Measurements from ENCODE around the gene WDR72.
"Not testable (repeated sequence)": the region's sequence is repeated elsewhere in the genome, so short reads cannot be mapped to it uniquely, and the experiment has no call there.

WDR72 gene

DNA sequence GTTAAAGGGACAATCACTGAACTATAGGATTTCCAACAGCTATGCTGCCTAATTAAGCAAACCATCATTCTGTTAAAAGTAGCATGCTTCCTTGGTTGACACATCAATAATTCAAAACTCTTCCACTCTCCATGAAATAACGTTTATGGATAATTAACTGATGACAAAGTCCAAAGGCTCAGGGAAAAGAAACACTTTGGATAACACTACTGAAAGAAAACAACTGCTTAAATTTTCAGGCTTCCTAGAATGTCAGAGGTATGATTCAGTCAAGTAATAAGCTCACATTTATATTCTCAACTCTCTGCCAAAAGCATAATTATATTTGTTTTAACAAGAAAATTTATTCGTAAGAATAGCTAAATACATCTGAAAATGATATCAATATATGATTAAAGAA, 49.6 kb downstream of the WDR72 start:
- no peak for DNase-seq (ENCODE audit: low spot score)

DNA sequence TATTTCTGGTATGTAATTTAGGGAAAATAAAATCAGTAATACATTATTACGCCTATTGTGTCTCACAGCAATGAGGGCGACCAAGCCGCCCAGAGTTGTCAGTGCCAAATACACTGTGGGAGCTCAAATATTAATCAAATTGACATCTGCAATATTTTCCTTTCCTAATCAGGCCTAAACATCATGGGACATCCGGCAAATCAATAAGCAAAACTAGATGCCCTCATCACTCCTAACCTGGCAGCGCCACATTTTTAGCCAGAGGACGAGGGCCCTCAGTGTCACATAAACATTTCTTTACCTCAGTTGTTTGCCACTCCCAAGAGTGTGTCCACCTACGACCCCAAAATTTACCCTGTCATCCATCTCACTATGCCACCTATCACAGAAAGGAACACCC, 64.1 kb downstream of the WDR72 start:
- DNase-seq (ENCODE audit: low spot score), result no peak

DNA sequence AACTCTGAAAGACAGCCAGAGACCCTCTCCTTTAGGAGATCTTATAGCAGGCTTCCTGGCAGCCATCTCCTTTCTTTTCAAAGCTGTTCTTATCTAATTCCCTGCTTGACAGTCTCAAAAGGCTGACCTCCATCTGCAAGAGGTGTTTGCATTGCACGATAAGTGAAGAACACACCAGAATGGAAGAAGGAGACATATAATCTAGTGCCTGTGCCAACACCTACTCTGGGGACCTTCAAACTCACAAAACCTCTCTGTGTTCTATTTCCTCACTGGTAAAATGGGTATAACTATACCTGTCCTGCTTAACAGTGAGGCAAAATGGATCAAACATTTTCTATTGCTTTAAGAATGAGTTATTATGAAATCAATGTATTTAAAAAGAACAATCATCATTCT, 65.0 kb downstream of the WDR72 start:
- DNase-seq (ENCODE audit: low spot score), result no peak

DNA sequence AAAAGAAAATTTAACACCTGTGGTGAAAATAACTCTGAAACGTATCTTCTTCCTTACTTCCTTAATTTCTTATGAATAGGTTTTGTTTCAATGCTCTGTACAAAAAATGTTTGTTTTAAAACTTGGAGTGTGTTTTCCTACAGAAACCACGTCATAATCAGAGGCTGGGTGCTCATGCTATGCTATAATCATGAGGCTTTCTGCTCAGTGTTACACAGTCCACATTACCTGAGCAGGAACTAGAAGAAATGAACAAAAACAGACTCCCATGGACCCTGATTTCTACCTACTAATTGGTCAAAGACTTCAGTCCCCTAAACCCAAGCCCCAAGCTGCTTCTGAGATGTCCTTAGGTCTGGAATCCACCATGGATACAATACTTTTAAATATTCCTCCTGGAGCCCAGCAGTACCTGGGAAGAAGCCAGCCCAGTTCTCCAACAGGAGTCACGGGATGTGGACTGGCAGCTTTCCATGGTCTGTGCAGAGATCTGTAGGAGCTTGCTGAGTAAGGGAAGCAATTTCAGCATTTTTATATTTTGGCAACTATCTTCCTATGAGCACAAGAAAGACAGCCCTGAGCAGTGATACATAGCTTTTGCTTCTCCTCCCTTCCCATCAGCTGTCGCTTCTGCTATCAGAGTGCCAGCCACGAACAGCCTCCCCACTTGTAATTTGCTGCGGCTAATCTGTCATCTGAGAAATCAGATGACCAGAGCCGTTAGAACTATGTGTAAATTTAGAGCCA, 65.6 kb downstream of the WDR72 start:
- DNase-seq (ENCODE audit: low spot score), result no peak

DNA sequence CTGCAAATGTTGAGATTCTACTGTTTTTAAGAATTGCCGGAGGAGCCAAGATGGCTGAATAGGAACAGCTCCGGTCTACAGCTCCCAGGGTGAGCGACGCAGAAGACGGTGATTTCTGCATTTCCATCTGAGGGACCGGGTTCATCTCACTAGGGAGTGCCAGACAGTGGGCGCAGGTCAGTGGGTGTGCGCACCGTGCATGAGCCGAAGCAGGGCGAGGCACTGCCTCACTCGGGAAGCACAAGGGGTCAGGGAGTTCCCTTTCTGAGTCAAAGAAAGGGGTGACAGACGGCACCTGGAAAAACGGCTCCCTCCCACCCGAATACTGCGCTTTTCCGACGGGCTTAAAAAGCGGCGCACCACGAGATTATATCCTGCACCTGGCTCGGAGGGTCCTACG, 75.3 kb downstream of the WDR72 start:
- not testable (repeated sequence) for DNase-seq (ENCODE audit: low spot score)

DNA sequence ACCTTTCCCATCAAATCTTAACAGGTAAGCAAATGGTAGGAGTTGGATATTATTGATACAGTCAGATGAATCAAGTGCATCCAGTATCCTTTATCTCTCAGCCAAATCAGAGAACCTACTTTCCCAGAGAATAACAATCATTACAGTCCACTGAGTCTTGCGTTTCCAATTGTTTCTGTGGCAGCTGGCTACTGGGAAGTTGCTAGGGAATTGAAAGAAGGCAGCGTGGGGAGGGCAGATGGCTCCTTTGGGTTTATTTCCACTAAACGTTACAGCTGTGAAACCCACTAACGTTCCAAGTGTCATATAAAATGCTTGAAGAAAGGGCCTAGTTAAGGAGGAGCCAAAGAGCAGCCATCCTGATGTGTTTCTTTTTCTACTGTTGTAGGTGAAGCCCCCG, 78.4 kb downstream of the WDR72 start:
- no peak for DNase-seq (ENCODE audit: low spot score)

DNA sequence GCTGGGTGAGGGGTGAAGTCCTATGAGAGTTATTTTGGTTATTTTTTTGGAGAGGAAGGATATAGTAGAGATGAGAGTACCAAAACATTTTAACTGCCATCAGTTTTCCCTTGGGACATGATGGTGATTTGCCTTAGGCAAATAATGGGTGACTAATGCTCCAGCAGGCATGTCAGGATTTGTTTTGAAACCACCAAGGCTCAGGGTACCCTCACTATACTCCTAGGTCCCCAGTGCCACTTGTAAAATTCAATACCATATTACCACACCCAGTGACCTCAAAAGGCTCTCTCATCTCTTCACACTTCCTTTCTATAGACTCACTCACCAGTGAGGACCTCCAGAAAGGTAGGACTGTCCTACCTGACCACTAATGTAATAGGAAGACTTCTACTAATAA, 83.6 kb downstream of the WDR72 start:
- no peak for DNase-seq (ENCODE audit: low spot score)

DNA sequence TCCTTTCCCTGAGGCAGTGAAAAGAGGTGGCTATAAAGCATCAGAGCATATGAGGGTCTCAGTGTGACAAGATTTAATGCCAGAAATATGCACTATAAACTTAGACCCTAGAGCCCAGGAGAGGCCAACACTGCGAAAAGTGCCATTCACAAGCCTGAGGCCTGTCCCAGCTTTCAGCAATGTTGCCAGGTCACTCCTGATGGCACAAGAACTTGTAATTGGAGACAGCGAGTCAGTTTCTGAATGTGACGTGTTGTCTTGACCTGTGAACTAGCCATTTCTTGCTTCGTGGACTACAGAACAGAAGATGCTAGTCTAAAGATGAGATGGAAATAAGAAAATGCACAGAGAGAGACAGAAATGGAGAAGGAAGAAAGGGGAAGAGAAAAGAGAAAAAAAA, 87.9 kb downstream of the WDR72 start:
- no peak for DNase-seq (ENCODE audit: low spot score)

DNA sequence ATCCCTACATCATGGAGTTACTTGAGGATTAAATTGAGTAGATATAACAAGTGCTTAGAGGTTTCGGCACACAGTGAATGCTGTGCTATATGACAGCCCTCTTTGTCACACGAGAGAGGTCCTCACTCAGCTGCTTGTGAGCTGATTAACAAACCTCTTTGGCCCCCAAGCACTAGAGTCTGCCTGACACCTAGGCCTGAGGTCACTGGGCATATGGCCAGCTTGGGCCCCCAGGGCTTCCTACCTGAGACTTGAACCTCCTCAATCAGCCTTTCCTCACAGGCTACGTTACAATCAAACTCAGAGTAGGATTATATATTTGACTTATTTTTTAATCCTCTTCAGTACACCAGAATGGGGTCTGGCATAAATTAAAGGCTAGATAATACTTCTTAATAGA, 88.8 kb downstream of the WDR72 start:
- DNase-seq (ENCODE audit: low spot score), result no peak

DNA sequence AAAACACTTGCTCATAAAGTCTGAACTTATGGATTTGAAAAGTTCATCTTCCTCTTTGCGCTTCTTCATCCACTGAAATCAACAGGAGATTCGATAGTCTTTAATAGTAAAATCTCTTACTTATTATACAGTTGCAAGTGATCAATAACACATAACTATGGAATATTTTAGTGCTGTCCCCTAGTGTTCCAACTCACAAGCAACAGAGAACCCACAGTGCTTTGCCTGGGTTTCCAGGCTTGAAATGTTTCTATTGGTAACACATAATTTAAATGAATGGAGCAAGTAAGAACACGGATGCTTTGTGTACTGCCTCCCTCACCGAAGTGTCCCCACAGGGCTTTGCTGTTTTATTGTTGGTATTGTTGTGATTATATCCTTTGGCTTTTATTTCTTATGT, 93.5 kb downstream of the WDR72 start:
- DNase-seq (ENCODE audit: low spot score), result no peak

DNA sequence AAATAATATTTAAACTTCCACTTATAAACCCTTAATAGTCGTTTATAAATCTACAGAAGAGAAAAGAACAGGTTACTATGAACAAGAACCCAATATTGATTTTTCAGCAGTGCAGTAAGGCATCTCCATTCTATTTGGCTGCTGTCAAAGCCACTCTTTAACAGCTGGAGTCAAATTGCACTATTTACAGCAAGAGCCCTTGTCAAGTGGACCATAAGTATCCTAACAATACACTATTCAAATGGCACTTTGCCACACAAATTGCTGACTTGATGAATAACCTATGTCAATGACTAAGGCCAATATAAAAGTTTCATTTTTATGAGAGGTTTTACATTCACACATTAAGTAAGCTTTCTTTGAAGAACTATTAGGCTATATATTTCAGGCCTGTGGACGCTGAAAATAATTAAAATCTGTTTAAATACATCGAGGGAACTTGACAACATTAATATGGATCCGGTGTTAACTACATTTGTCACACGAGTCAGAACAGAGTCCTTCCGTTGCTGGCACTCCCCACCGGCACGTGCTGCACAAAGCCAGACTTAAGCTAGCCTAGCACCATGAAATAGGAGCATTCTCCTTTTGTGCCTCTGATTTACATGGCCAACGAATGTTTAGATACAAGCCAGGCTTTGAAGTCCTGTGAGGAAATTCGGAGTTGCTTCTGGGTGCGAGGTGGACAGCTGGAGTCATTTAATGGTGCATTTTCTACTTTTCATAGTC, 100.5 kb downstream of the WDR72 start:
- no peak for DNase-seq (ENCODE audit: low spot score)

DNA sequence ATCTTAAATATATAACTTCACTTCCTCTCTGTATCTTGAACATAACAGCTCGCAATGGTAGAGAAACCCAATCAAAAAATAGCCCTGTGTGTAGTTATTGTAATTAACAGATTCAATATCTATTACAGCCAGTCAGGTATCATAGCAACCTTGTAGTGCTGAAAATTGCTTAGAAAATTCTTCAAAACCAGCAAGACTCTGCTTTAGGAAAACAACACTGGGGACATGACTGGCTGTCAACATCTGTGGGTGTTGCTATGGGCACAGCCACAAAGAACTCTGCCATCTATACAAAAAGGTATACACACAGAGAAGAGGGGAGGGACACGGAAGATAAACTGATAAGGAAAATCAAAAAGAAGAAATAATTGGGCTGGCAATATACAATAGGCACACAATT, 101.2 kb downstream of the WDR72 start:
- no peak for DNase-seq (ENCODE audit: low spot score)

DNA sequence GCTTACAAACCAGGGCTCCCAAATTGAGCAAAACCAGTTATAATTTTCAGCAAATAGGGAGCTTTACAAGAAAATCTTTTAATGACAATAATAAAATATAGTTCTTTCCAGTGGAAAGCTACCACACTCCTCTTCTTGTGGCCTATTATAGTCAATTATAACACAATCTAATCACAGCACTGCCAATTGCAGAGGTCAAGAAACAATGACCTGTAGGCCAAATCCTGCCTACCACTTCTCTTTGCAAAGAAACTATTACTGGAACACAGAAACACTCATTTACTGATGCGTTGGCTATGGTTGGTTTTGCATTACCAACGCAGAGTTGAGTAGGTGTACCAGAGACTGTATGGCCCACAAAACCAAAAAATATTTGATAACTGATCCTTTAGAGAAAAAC, 110.5 kb downstream of the WDR72 start:
- DNase-seq (ENCODE audit: low spot score), result no peak

DNA sequence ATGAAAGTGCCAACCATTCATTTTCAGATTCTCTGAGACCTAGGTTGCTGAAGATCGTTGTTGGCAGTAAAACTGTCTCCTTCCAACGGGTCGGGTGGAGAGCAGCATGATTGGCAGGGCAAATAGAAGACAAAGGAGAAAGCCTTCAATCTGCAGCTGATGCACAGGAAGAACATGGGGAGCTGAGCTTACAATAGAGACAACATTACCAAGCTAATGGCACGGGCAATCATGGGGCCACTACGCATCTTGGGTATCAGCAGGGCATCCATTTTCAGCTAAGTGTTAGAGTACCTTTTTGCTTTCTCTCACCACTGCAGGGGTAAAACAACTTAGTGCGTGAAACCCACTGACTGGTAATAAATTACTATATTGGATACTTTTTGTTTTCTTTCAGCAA, 114.8 kb downstream of the WDR72 start:
- DNase-seq (ENCODE audit: low spot score), result no peak

DNA sequence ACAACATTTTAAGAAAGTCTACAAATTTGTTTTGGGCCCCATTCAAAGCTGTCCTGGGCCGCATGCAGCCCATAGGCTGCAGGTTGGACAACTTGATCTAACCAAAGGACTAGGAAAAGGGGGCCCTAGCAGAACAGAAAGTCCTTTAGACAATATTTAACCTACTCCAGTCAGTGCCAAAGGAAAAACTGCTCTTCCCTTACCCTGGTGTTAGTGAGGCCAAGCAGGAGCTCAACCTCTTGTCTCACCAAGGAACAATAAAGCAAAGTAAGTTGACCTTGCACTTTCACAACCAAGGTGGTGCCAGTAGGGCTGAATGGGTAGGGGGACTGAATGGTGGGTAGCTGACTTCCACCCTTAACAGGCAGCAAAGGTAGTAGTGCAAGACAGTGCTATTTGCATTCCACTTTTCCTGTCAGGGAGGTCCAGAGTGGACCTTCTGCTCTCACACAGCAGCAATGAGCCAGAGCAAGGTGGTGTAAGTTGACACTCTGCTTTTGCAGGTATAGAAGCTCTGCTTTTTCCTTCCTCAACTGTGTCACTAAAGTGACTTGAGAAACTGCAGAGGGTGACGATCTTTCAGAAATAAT, 124.9 kb downstream of the WDR72 start:
- no peak for DNase-seq (ENCODE audit: low spot score)

DNA sequence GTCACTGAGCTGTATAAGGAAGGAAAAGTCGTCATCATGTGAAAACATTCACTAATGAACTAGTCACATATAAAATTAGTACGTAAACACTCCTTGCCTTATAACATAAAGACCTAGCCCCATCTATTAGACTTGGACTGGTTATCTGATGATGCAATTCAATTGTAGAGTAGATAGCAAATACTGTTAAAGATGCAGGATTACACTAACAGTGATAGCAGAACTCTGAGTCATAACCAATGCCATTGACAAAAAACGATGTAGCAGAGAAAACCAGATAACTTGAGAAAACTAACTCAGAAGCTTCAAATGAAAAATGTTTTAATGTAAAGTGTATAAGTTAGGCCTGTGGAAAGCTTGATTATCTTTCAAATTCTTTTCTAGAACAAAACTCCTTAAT, 132.2 kb downstream of the WDR72 start:
- DNase-seq (ENCODE audit: low spot score), result no peak

DNA sequence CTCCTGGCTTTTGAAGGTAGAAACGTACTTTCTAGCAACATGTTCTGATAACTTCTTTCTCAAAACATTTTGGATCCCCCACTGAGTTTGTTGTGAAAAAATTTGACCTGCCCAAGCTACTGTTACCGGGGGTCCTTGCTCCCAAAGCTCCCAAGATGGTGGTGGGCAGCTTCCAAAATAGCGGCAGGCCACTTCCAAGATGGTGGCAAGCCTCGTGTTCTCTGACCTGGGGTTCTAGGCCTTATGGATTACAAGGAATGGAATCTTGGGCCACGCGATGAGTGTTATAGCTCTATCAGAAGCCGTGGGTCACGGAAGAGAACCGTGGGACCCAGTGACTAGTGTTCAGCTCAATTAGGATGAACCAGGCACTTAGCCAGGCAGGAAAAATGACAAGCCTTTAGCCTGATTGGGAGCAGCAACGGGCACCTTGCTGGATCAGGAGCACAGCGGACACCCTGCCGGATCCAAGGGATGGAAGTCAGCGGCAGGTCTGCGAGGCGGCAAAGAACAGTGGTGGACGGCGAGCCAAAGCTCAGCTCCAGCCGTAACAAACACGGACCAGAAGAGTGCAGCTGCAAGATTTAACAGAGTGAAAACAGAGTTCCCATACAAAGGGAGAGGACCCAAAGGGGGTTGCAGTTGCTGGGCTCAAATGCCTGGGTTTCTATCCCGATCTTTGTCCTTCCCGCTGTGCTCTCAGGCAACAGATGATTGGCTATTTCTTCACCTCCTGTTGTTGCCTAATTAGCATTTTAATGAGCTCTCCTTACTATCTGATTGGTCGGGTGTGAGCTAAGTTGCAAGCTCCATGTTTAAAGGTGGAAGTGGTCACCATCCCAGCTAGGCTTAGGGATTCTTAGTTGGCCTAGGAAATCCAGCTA, 133.3 kb downstream of the WDR72 start:
- no peak for DNase-seq (ENCODE audit: low spot score)

DNA sequence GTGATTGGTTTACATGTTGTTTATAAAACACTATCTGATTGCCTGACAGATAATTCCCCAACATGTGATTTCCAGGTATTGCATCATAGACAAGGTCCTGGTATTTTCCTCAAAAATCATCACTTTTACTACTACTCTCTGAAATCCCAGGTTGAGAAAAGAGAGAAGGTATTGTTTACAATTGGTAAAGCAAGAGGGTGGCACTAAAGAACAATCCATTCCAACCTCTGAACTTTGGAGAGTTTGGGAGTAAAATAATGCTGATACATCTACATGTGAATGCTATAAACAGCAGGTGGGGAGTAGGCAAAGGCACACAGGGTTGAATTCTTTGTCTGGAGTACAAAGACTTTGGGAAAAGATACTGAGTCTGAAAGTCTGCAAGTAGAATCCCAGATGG, 134.2 kb downstream of the WDR72 start:
- DNase-seq (ENCODE audit: low spot score), result no peak

DNA sequence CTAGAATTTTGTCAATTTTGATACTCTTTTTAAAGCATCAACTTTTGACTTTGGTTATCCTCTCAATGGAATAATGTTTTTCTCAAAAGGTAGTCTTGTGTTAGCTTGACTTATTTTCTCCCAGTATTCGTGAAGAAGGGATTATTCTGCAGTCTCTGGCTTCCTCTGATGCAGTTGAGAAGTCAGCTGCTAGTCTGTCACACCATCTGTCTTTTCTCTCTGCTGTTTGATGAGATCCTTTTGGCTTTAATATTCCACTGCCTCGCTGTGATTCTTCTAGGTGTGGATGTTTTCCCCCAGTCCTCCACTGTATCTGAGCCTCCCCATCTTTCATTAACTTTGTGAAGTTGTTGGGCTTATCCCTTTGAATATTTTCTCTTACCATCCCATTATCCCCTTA, 141.0 kb downstream of the WDR72 start:
- DNase-seq (ENCODE audit: low spot score), result no peak

DNA sequence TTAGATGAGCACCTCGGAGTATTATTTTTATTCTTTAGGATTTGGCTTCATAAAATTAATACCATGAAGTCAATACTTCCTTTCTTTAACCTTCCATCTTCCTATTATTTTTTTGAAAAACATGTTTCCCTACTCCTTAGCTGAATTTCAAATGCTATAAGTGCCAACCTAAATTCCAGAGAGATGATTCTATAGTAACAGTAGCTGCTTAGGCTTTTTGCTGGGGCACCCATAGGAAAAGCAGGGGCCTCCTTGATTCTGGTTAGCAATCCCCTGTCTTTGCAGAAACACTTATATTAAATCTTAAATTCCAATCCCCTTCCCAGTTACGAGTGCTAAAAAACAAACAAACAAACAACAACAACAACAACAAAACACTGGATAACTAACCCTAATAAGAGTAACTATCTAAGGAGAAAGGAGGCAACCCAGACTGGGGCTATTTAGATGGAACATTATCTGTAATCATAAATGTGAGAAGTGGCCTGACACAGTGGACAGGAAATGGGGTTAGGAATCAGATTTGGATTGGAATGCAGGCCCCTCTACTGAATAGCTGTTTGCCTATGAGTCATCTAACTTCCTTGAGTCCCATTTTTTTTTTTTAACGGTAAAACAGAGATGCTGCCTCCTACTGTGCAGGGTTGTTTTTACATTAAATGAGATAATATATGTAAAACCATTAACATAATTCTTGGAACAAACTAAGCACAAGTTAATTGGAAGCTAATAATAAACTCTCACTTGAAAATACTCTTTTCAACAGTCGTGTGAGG, 148.1 kb downstream of the WDR72 start:
- no peak for DNase-seq (ENCODE audit: low spot score)

DNA sequence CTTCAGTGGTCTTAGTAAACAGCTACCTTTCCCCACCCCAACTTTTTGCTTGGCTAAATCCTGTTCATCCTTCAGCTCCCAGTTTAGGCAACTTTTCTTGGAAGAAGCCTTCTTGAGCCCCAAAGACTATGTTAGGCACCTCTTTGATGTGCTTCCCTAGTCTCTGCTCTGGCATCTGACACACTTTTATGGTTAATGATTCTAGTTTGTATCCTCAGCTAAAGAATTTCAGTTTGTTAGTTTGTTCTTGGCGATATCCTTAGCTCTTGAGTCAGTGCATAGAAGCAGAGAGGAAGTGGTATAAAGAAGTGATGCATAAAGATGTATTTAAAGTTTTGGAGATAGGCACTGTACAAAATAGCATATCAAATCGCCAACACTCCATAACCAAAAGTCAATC, 168.4 kb downstream of the WDR72 start:
- no peak for DNase-seq (ENCODE audit: low spot score)

DNA sequence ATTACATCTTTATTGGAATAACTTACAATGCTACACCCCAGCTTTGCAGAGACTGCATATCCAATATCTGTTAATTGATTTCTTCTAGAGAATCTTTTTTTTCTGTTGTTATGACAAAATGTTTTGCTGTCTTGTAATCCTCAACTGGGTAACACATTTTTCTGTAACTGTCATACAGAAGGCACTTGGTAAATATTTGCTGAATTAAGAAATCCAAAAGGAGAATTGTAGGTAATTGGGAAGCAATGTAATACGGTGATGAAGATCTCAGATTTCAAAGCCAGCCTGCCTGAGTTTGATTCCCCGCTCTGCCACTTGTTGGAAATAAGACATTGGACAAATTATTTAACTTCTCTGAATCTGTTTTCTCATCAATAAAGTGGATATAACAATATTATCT, 169.1 kb downstream of the WDR72 start:
- no peak for DNase-seq (ENCODE audit: low spot score)
